Measurements from ENCODE around the gene PPP1R15B. TPM values are rescaled to one million over a fixed set of nuclear protein-coding genes. Genes with fewer than 3 reads are reported as not detected.

Gene PPP1R15B
- total RNA-seq, 1 donor: 23.9 TPM

DNA sequence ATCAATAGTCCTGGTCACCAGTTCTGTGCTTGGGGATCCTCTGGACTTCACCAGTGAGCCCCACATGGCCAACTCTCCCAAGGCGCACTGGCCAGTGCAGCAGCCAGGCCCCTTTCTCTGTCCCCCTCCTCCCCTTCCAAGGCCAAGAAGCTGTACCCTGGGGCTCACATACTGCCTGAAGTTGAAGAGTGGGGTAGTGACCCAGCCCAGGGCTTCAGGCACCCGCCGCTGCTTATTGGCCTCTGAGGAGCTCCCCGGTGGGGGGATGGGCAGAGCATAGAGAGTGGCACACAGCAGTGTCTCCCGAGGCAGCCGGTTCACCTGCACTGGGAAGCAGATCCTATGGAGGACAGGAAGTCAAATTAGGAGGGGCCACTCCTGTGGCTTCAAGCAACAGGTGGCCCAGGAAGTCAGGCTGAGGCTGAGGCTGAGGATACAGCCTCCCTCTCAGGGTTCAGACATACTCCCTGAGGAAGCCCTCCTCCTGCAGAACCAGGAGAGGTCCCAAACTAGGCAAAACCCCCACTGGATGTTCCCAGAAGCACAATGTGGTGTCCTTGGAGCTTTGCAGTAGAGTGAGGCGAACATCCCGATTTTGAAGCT, 38.2 kb upstream of the PPP1R15B start:
- no peak overlapping the region for H3K4me2 ChIP-seq (ENCODE audit: insufficient read depth, low read length)
- no peaks in the 10 kb centered on the region for H3K36me3 ChIP-seq (ENCODE audit: insufficient read depth, low read length)
- no peak for DNase-seq (ENCODE audit: insufficient read length, low spot score, missing footprints)
- no peaks in the 10 kb centered on the region for H3K79me2 ChIP-seq (ENCODE audit: insufficient read depth, low read length)
- peaks cover 14% of the 10 kb centered on the region for H3K27me3 ChIP-seq (ENCODE audit: insufficient read depth, low read length)
- no peak overlapping the region for H3K4me3 ChIP-seq (ENCODE audit: insufficient read depth, low read length)
- TF ChIP-seq, protein P1, sequence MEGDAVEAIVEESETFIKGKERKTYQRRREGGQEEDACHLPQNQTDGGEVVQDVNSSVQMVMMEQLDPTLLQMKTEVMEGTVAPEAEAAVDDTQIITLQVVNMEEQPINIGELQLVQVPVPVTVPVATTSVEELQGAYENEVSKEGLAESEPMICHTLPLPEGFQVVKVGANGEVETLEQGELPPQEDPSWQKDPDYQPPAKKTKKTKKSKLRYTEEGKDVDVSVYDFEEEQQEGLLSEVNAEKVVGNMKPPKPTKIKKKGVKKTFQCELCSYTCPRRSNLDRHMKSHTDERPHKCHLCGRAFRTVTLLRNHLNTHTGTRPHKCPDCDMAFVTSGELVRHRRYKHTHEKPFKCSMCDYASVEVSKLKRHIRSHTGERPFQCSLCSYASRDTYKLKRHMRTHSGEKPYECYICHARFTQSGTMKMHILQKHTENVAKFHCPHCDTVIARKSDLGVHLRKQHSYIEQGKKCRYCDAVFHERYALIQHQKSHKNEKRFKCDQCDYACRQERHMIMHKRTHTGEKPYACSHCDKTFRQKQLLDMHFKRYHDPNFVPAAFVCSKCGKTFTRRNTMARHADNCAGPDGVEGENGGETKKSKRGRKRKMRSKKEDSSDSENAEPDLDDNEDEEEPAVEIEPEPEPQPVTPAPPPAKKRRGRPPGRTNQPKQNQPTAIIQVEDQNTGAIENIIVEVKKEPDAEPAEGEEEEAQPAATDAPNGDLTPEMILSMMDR (IDR thresholded peaks at IDR 0.05; ENCODE audit: extremely low read depth, low read depth, low read length): no peak
- H4K20me1 ChIP-seq (ENCODE audit: insufficient read depth, low read length): peaks cover 3% of the 10 kb centered on the region
- H3K27ac ChIP-seq (ENCODE audit: low read depth, low read length): no peak overlapping the region
- H3K4me1 ChIP-seq (ENCODE audit: insufficient read depth, low read length): no peaks in the 10 kb centered on the region
- H3K9me3 ChIP-seq (ENCODE audit: low read depth, low read length): no peaks in the 10 kb centered on the region
- H2AFZ ChIP-seq (ENCODE audit: low read length): no peak overlapping the region

DNA sequence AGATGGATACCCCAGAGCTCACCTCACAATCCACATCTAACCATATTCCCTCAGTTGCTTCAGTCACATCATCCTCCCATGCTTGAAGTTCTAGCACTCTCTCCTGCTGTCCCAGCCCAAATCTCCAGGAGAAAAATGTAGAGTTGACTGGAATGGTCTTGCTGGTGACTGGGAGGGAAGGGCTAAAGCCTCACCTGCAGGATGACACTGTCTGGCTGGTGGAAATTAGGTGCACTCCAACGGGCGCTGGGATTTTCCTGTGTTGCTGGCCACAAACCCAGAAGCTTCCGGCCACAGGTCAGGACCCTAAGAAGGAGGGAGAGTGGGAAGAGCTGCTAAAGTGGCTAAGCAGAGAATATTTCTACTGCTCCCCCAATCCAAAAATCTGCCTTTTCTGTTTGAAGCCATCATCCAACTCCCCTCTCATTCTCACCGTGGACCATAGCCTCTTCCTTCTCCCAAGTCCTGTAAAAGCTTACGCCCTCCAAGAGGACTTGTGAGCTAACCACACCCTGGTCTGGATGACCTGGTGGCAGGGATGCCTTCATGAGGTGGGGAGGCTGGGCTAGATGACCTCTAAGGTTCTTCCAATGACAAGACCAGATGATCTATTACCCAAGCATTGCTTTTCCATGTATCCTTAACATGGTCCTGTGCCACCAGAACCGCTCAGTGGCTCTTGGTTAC, 37.5 kb upstream of the PPP1R15B start:
- no peak for DNase-seq (ENCODE audit: insufficient read length, low spot score, missing footprints)
- Histone ChIP-seq H3K9me3 (ENCODE audit: low read depth, low read length) (no peaks in the 10 kb centered on the region), H3K27ac (ENCODE audit: low read depth, low read length) (no peak overlapping the region), H3K4me3 (ENCODE audit: insufficient read depth, low read length) (no peak overlapping the region), H3K27me3 (ENCODE audit: insufficient read depth, low read length) (peaks cover 17% of the 10 kb centered on the region), H3K79me2 (ENCODE audit: insufficient read depth, low read length) (no peaks in the 10 kb centered on the region), H3K4me1 (ENCODE audit: insufficient read depth, low read length) (no peaks in the 10 kb centered on the region), H4K20me1 (ENCODE audit: insufficient read depth, low read length) (peaks cover 3% of the 10 kb centered on the region), H3K4me2 (ENCODE audit: insufficient read depth, low read length) (no peak overlapping the region), H3K36me3 (ENCODE audit: insufficient read depth, low read length) (no peaks in the 10 kb centered on the region), H2AFZ (ENCODE audit: low read length) (no peak overlapping the region)
- TF ChIP-seq, protein P1 (IDR thresholded peaks at IDR 0.05; ENCODE audit: extremely low read depth, low read depth, low read length): no peak

DNA sequence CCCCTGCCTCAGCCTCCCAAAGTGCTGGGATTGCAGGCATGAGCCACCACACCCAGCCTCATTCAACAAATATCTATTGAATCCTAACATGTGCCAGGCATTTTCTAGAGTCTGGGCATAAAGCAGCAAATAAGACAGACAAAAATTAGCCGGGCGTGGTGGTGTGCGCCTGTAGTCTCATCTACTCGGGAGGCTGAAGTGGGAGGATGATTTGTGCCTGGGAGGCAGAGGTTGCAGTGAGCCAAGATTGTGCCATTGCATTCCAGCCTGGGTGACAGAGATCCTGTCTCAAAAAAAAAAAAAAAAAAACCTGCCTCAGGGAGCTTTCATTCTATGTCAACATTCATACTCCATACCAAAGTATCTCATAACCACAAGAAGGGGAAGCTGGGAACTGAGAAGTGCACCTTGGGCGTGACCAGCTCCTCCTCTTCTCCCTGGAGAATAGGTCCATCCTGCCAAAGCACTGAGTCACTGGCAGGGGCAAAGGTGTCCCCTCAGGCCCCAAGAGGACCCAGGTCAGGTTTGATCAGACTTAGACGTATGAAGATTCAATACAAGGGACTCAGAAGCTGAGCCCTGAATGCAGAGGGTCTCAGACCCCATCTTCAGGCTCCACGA, 36.8 kb upstream of the PPP1R15B start:
- H3K4me3 ChIP-seq (ENCODE audit: insufficient read depth, low read length): no peak overlapping the region
- TF ChIP-seq, protein P1 (IDR thresholded peaks at IDR 0.05; ENCODE audit: extremely low read depth, low read depth, low read length): no peak
- H3K79me2 ChIP-seq (ENCODE audit: insufficient read depth, low read length): no peaks in the 10 kb centered on the region
- H4K20me1 ChIP-seq (ENCODE audit: insufficient read depth, low read length): peaks cover 3% of the 10 kb centered on the region
- peaks cover 16% of the 10 kb centered on the region for H3K27me3 ChIP-seq (ENCODE audit: insufficient read depth, low read length)
- DNase-seq (ENCODE audit: insufficient read length, low spot score, missing footprints): no peak
- no peaks in the 10 kb centered on the region for H3K9me3 ChIP-seq (ENCODE audit: low read depth, low read length)
- no peak overlapping the region for H3K27ac ChIP-seq (ENCODE audit: low read depth, low read length)
- peaks cover 4% of the 10 kb centered on the region for H3K4me1 ChIP-seq (ENCODE audit: insufficient read depth, low read length)
- no peaks in the 10 kb centered on the region for H3K36me3 ChIP-seq (ENCODE audit: insufficient read depth, low read length)
- H3K4me2 ChIP-seq (ENCODE audit: insufficient read depth, low read length): no peak overlapping the region
- no peak overlapping the region for H2AFZ ChIP-seq (ENCODE audit: low read length)

DNA sequence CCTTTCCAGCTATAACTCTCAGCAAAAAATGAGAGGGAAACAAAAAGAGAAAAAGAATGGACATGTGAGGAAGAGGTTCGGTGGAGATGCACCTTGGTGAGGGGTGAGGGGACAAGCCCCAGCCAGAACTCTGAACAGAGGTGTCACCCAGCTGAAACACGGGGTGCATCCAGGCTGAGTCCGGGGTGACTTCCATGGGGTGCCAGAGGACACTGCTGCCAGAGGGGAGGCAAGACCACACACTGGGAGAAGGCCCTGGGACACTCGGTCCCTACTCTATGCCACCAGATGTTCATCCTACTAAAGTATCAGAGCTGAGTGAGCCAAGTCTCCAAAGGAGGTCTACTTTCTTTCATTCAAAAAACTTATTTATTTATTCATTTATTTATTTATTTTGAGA, 36.1 kb upstream of the PPP1R15B start:
- no peak for DNase-seq (ENCODE audit: insufficient read length, low spot score, missing footprints)
- Histone ChIP-seq H3K27me3 (ENCODE audit: insufficient read depth, low read length) (peaks cover 12% of the 10 kb centered on the region), H3K4me3 (ENCODE audit: insufficient read depth, low read length) (no peak overlapping the region), H3K27ac (ENCODE audit: low read depth, low read length) (no peak overlapping the region), H2AFZ (ENCODE audit: low read length) (no peak overlapping the region), H3K4me1 (ENCODE audit: insufficient read depth, low read length) (peaks cover 11% of the 10 kb centered on the region), H3K36me3 (ENCODE audit: insufficient read depth, low read length) (no peaks in the 10 kb centered on the region), H3K9me3 (ENCODE audit: low read depth, low read length) (no peaks in the 10 kb centered on the region), H3K4me2 (ENCODE audit: insufficient read depth, low read length) (no peak overlapping the region), H3K79me2 (ENCODE audit: insufficient read depth, low read length) (no peaks in the 10 kb centered on the region), H4K20me1 (ENCODE audit: insufficient read depth, low read length) (peaks cover 3% of the 10 kb centered on the region)
- TF ChIP-seq, protein P1 (IDR thresholded peaks at IDR 0.05; ENCODE audit: extremely low read depth, low read depth, low read length): no peak

Measured in osteoblast (primary cell).